Activated CD8-positive, alpha-beta memory T cell treated with anti-CD3 and anti-CD28 coated beads, Interleukin-2, amount 10 ng/mL, durations not matched to agents 7 days and 5 days (primary cell): ENCODE measurements around the gene DERA. TPM values are rescaled to one million over a fixed set of nuclear protein-coding genes. Genes with fewer than 3 reads are reported as not detected.

Experiments used
- ATAC-seq: fragments of 150-1000 bp; cut with Tn5 transposase; one replicate; pipeline ENCODE4 v1.10.0; 2021; ENCODE audit warnings: moderate library complexity
- CTCF ChIA-PET: fragments of 350-600 bp; sonication (Branson Sonifier 250); formaldehyde crosslinking; loops from one replicate; lab custom pipeline; 2021; ENCODE audit warnings: antibody characterized with exemption; lab: Charles Lee
- DNase-seq: peaks from one replicate; pipeline ENCODE4 v3.0.0-alpha.2; 2020
- H3K27ac Mint-ChIP-seq: one replicate; pipeline ENCODE4 v1.8.0; 2021; ENCODE audit warnings: mild to moderate bottlenecking, mixed read lengths
- H3K27me3 Mint-ChIP-seq: one replicate; pipeline ENCODE4 v1.8.0; 2021; ENCODE audit warnings: mixed read lengths
- H3K36me3 Mint-ChIP-seq: one replicate; pipeline ENCODE4 v1.8.0; 2021; ENCODE audit warnings: mild to moderate bottlenecking, mixed read lengths
- H3K4me1 Mint-ChIP-seq: one replicate; pipeline ENCODE4 v1.8.0; 2021; ENCODE audit warnings: mixed read lengths
- H3K4me3 Mint-ChIP-seq: one replicate; pipeline ENCODE4 v1.8.0; 2021; ENCODE audit warnings: mild to moderate bottlenecking, moderate library complexity, mixed read lengths
- H3K9me3 Mint-ChIP-seq: one replicate; pipeline ENCODE4 v1.8.0; 2022; ENCODE audit warnings: low read depth, mixed read lengths
- total RNA-seq, 2 experiments: library from RNA; stranded (reverse); gene quantifications; one replicate each; pipeline ENCODE4 v1.2.3, GENCODE V29; 2021

DERA gene
- total RNA-seq, 2 experiments from 2014 or later: 22.3 to 24.1 TPM

GRCh38 chr12:15982471-15982870 lies 71.3 kb downstream of the DERA start:
- Mint-ChIP-seq H3K27ac (no peak overlapping the region), H3K36me3 (peaks cover 22% of the 10 kb centered on the region), H3K27me3 (no peaks in the 10 kb centered on the region), H3K9me3 (no peaks in the 10 kb centered on the region), H3K4me1 (peaks cover 9% of the 10 kb centered on the region), H3K4me3 (no peak overlapping the region)
- DNase-seq: no peak
- CTCF ChIA-PET: no interaction called here
- no peak for ATAC-seq

- H3K27ac Mint-ChIP-seq: no peak overlapping the region
- ATAC-seq (no peak), DNase-seq (no peak)
- peaks cover 8% of the 10 kb centered on the region for H3K4me1 Mint-ChIP-seq
- H3K9me3 Mint-ChIP-seq: no peaks in the 10 kb centered on the region
- no peaks in the 10 kb centered on the region for H3K27me3 Mint-ChIP-seq
- no peak overlapping the region for H3K4me3 Mint-ChIP-seq
- peaks cover 24% of the 10 kb centered on the region for H3K36me3 Mint-ChIP-seq
- CTCF ChIA-PET: no interaction called here
Observed at GRCh38 chr12:15982921-15983320, 71.8 kb downstream of the DERA start.

DNA sequence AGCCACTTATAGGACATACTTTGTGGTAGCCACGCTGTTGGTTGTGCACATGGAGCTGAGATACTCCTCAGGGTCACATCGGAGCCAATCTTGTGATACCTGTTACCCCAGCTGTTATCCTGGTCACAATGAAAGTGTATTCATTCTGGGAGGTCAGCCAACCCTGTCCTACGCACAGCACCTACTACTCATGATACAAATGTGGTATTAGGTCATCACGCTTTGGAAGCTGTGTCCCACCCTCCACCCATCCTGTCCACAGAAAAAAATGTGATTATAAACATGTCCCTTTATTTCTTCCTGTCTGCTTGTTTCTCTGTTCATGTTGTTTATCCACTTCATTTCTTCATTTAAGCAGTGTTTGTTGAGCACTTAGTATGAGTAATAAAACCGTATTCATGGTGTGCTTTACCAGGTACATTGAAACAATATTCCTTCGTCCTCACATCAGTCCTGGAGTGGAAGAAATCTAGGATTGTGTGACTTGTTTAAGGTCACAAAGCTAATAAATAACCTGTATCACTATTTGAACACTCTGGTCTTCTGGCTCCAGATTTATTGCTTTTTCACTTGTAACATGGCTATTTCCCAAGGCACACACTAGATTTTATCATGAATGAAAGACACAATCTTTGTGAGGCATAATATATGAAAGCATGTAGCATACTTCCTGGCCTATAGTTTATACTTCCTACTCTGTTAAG lies 73.1 kb downstream of the DERA start:
- ATAC-seq (no peak), DNase-seq (no peak)
- Mint-ChIP-seq H3K27ac (no peak overlapping the region), H3K36me3 (peaks cover 35% of the 10 kb centered on the region), H3K4me1 (peaks cover 7% of the 10 kb centered on the region), H3K27me3 (no peaks in the 10 kb centered on the region), H3K9me3 (no peaks in the 10 kb centered on the region), H3K4me3 (no peak overlapping the region)
- CTCF ChIA-PET: no interaction called here

DNA sequence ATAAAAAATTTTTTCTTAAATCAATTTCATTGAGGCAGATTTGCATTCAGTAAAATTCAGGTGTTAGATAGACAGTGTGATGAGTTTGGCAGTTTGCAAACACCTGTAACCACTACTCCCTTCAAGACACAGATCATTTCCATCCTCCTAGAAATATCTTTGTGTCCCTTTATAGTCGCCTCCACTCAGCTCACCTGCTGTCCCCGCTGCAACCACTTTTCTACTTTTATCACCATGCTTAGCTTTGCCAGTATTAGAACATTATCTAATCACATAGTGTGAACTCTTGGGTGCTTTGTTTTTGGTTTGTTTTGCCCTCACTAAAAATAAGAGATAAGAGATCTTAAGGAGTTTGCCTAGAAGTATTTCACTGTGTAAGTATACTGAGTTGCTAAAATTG lies 73.8 kb downstream of the DERA start:
- Mint-ChIP-seq H3K4me1 (peaks cover 7% of the 10 kb centered on the region), H3K9me3 (no peaks in the 10 kb centered on the region), H3K4me3 (no peak overlapping the region), H3K36me3 (peaks cover 37% of the 10 kb centered on the region), H3K27ac (no peak overlapping the region), H3K27me3 (no peaks in the 10 kb centered on the region)
- CTCF ChIA-PET: no interaction called here
- ATAC-seq (no peak), DNase-seq (no peak)

- no peak overlapping the region for H3K4me3 Mint-ChIP-seq
- no peaks in the 10 kb centered on the region for H3K9me3 Mint-ChIP-seq
- CTCF ChIA-PET: no interaction called here
- H3K27ac Mint-ChIP-seq: no peak overlapping the region
- no peak for DNase-seq
- H3K27me3 Mint-ChIP-seq: no peaks in the 10 kb centered on the region
- ATAC-seq: no peak
- peaks cover 7% of the 10 kb centered on the region for H3K4me1 Mint-ChIP-seq
- H3K36me3 Mint-ChIP-seq: peaks cover 50% of the 10 kb centered on the region
Observed at GRCh38 chr12:15987696-15988095, 76.6 kb downstream of the DERA start.

DNA sequence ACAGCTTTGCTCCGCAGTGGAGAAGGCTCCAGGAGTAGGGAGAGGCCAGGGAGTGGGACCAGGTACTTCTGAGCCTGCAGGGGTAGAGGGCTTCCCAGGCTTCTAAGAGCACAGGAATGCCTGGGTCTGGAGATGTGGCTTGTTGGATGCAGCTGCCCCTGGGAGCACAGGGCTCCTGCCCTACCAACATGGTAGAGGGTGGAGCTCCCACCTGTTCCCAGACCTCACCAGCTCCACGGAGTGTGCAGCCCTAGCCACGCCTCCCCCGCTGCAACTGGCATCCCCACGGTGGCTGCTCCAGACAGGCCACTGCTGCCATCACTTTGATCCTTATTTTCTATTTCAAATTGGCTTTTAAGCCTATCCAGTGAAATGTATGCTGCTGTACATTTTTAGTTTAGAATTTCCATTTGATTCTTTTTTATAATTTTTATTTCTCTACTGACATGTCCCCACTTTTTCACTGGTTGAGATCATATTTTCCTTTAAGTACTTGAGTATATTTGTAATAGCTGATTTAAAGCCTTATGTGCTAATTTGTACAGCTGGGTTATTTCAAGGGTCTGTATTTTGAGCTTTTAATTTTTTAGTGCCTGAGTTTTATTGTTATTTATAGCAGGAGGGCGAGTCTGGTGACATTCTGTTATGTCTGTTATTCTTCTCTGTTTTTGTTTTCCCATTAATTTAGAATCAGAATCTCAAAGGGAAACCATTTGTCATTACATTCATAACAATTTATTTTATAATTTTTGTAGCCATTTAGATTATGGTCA lies 78.0 kb downstream of the DERA start:
- peaks cover 7% of the 10 kb centered on the region for H3K4me1 Mint-ChIP-seq
- peaks cover 48% of the 10 kb centered on the region for H3K36me3 Mint-ChIP-seq
- H3K9me3 Mint-ChIP-seq: no peaks in the 10 kb centered on the region
- no peaks in the 10 kb centered on the region for H3K27me3 Mint-ChIP-seq
- CTCF ChIA-PET: no interaction called here
- H3K27ac Mint-ChIP-seq: no peak overlapping the region
- no peak for DNase-seq
- no peak overlapping the region for H3K4me3 Mint-ChIP-seq
- ATAC-seq: no peak

DNA sequence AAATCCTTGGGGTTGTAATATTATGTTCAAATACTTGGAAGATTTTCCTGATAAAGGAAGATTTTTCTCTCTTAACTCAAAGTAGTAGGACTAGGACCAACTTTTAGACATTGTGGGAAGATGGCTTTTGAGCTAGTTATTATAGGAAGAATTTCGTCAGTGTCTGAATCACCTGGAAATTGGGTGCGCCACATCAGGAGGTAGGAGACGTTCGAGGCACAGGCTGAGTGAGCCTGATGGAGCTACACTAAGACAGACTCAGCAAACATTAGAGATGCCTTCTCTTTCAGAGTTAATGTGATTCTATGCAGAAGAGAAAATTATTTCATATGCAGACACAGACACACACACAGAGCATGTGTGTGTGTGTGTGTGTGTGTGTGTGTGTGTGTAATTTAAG lies 84.7 kb downstream of the DERA start:
- Mint-ChIP-seq H3K27ac (no peak overlapping the region), H3K4me3 (no peak overlapping the region), H3K36me3 (peaks cover 7% of the 10 kb centered on the region), H3K4me1 (no peaks in the 10 kb centered on the region), H3K9me3 (no peaks in the 10 kb centered on the region), H3K27me3 (no peaks in the 10 kb centered on the region)
- ATAC-seq: no peak
- CTCF ChIA-PET: no interaction called here
- no peak for DNase-seq

DNA sequence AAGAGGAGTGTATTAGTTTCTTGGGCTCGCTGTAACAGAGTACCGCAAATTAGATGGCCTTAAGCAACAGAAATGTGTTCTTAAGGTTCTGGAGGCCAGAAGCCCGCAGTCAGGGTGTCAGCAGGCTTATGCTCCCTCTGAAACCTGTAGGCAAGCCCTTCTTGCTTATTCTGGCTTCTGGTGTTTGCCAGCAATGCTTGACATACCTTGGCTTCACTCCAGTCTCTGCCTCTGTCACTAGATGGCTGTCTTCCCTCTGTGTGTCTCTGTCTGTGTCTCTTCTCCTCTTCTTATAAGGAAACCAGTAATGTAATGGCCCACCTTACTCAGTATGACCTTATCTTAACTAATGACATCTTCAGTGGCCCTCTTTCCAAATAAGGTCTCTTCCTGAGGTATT lies 85.1 kb downstream of the DERA start:
- H3K4me1 Mint-ChIP-seq: no peaks in the 10 kb centered on the region
- CTCF ChIA-PET: no interaction called here
- H3K36me3 Mint-ChIP-seq: peaks cover 2% of the 10 kb centered on the region

GRCh38 chr12:15996948-15997347 lies 85.8 kb downstream of the DERA start:
- DNase-seq (no peak), ATAC-seq (no peak)
- CTCF ChIA-PET: no interaction called here
- H3K9me3 Mint-ChIP-seq: no peaks in the 10 kb centered on the region
- H3K4me3 Mint-ChIP-seq: no peak overlapping the region
- no peaks in the 10 kb centered on the region for H3K27me3 Mint-ChIP-seq
- H3K27ac Mint-ChIP-seq: no peak overlapping the region
- no peaks in the 10 kb centered on the region for H3K4me1 Mint-ChIP-seq
- peaks cover 2% of the 10 kb centered on the region for H3K36me3 Mint-ChIP-seq

More for the DNA sequence above, 85.1 kb downstream of the DERA start:
- H3K9me3 Mint-ChIP-seq: no peaks in the 10 kb centered on the region
- H3K27ac Mint-ChIP-seq: no peak overlapping the region
- no peaks in the 10 kb centered on the region for H3K27me3 Mint-ChIP-seq
- no peak for DNase-seq
- no peak for ATAC-seq
- H3K4me3 Mint-ChIP-seq: no peak overlapping the region

- H3K27me3 Mint-ChIP-seq: no peaks in the 10 kb centered on the region
- H3K36me3 Mint-ChIP-seq: no peaks in the 10 kb centered on the region
- H3K4me1 Mint-ChIP-seq: no peaks in the 10 kb centered on the region
- ATAC-seq (no peak), DNase-seq (no peak)
- no peak overlapping the region for H3K27ac Mint-ChIP-seq
- H3K9me3 Mint-ChIP-seq: no peaks in the 10 kb centered on the region
- CTCF ChIA-PET: no interaction called here
- H3K4me3 Mint-ChIP-seq: no peak overlapping the region
Observed at GRCh38 chr12:15997910-15998309, 86.8 kb downstream of the DERA start.

- Mint-ChIP-seq H3K4me1 (no peaks in the 10 kb centered on the region), H3K27ac (no peak overlapping the region), H3K9me3 (no peaks in the 10 kb centered on the region), H3K4me3 (no peak overlapping the region), H3K27me3 (no peaks in the 10 kb centered on the region), H3K36me3 (peaks cover 7% of the 10 kb centered on the region)
- DNase-seq: no peak
- CTCF ChIA-PET: no interaction called here
- no peak for ATAC-seq
Observed at GRCh38 chr12:16002880-16003279, 91.7 kb downstream of the DERA start.

GRCh38 chr12:16003460-16003859 lies 92.3 kb downstream of the DERA start:
- Mint-ChIP-seq H3K36me3 (peaks cover 7% of the 10 kb centered on the region), H3K4me1 (no peaks in the 10 kb centered on the region), H3K27me3 (no peaks in the 10 kb centered on the region), H3K9me3 (no peaks in the 10 kb centered on the region), H3K4me3 (no peak overlapping the region), H3K27ac (no peak overlapping the region)
- no peak for DNase-seq
- no peak for ATAC-seq
- CTCF ChIA-PET: no interaction called here

GRCh38 chr12:16006752-16007151 lies 95.6 kb downstream of the DERA start:
- no peak overlapping the region for H3K27ac Mint-ChIP-seq
- CTCF ChIA-PET: no interaction called here
- peaks cover 13% of the 10 kb centered on the region for H3K36me3 Mint-ChIP-seq
- DNase-seq: no peak
- no peak overlapping the region for H3K4me3 Mint-ChIP-seq
- ATAC-seq: no peak
- no peaks in the 10 kb centered on the region for H3K4me1 Mint-ChIP-seq
- no peaks in the 10 kb centered on the region for H3K9me3 Mint-ChIP-seq
- H3K27me3 Mint-ChIP-seq: no peaks in the 10 kb centered on the region

DNA sequence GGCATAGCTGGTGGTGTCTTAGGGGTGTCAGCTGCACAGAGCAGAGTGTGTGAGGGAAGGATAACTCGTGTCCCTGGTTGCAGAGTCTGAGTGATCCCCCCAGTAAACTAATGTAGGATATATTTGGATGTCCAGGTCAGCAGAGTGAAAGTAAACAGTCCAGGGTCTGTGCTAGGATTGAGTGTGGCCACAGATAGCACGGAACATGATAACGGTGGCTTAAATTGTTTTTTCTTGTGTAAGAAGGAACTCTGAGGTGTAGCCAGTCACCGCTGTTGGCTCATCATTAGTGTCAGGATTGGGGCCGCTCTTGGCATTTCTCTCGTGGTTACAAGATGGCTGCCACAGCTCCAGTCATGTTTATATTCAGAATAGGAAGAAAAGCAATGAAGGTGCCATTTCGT lies 97.3 kb downstream of the DERA start:
- H3K4me1 Mint-ChIP-seq: peaks cover 2% of the 10 kb centered on the region
- peaks cover 3% of the 10 kb centered on the region for H3K9me3 Mint-ChIP-seq
- peaks cover 19% of the 10 kb centered on the region for H3K36me3 Mint-ChIP-seq
- H3K27me3 Mint-ChIP-seq: no peaks in the 10 kb centered on the region
- ATAC-seq (no peak), DNase-seq (no peak)
- CTCF ChIA-PET: interaction anchor here (0.8 kb wide), 1 partner anchor 16 kb away, joined by 3 read pairs; no protein-coding TSS in a partner anchor
- H3K4me3 Mint-ChIP-seq: no peak overlapping the region
- H3K27ac Mint-ChIP-seq: no peak overlapping the region
